DND-41 (cell line): ENCODE data around the gene ZBTB11.
A peak's percentile ranks its signal among the peaks of the same experiment; 100 is the strongest.

Source experiments
- ATAC-seq: fragments of 200-7000 bp; cut with Tn5 transposase; 3 replicates; pipeline ENCODE4 v1.9.1; 2021; ENCODE audit warnings: low read depth; ENCODE audit not compliant: insufficient read depth
- DNase-seq: peaks from one replicate; pipeline ENCODE4 v3.0.0-alpha.2; 2020
- H2AFZ ChIP-seq: 2 replicates; pipeline ENCODE4 v1.6.0; 2012; ENCODE audit warnings: low read depth, low read length
- H3K27ac ChIP-seq: 2 replicates; pipeline ENCODE4 v1.5.1; 2012; ENCODE audit warnings: low read length, inconsistent platforms
- H3K27me3 ChIP-seq: fragments of 200-600 bp; sonication (generic); 2 replicates; pipeline ENCODE4 v1.6.0; 2012; ENCODE audit warnings: low read length, mild to moderate bottlenecking, inconsistent platforms; ENCODE audit not compliant: insufficient read depth, poor library complexity
- H3K36me3 ChIP-seq: 2 replicates; pipeline ENCODE4 v1.5.1; 2012; ENCODE audit warnings: low read length, inconsistent platforms; ENCODE audit not compliant: insufficient read depth
- H3K4me1 ChIP-seq: 2 replicates; pipeline ENCODE4 v1.5.1; 2012; ENCODE audit warnings: mild to moderate bottlenecking, low read length; ENCODE audit not compliant: insufficient read depth
- H3K4me2 ChIP-seq: 2 replicates; pipeline ENCODE4 v1.6.0; 2012; ENCODE audit warnings: mild to moderate bottlenecking, moderate library complexity, low read length, inconsistent platforms; ENCODE audit not compliant: insufficient read depth
- H3K4me3 ChIP-seq, 2 experiments: fragments of 200-600 bp in 1 of 2; shearing (Covaris generic) in 1 of 2; 2 replicates each; pipeline ENCODE4 v1.5.1; 2012 to 2016; ENCODE audit warnings: inconsistent platforms in 2 of 2, low read length in 2 of 2, mild to moderate bottlenecking in 2 of 2, low read depth in 1 of 2, moderate library complexity in 1 of 2
- H3K79me2 ChIP-seq: 2 replicates; pipeline ENCODE4 v1.6.0; 2012; ENCODE audit warnings: low read length, inconsistent platforms; ENCODE audit not compliant: insufficient read depth
- H3K9ac ChIP-seq: 2 replicates; pipeline ENCODE4 v1.6.0; 2012; ENCODE audit warnings: low read depth, mild to moderate bottlenecking, inconsistent platforms, low read length, moderate library complexity
- H3K9me3 ChIP-seq: 2 replicates; pipeline ENCODE4 v1.5.1; 2012; ENCODE audit warnings: low read length, moderate library complexity, mild to moderate bottlenecking, inconsistent platforms; ENCODE audit not compliant: insufficient read depth, severe bottlenecking
- H4K20me1 ChIP-seq: 2 replicates; pipeline ENCODE4 v1.6.0; 2012; ENCODE audit warnings: low read length; ENCODE audit not compliant: insufficient read depth
- EZH2 ChIP-seq: IDR thresholded peaks from 3 replicates; pipeline ENCODE4 v1.6.1; 2012; ENCODE audit warnings: borderline replicate concordance, low read depth, mild to moderate bottlenecking, moderate library complexity, low read length, inconsistent platforms; ENCODE audit not compliant: severe bottlenecking
- TF ChIP-seq, protein P1 (sequence below): IDR thresholded peaks from 2 replicates; pipeline ENCODE4 v1.5.1; 2012; ENCODE audit warnings: borderline replicate concordance, low read length, moderate library complexity, mild to moderate bottlenecking; ENCODE audit not compliant: poor library complexity, severe bottlenecking; ENCODE audit errors: extremely low read depth

The ZBTB11 gene

DNA sequence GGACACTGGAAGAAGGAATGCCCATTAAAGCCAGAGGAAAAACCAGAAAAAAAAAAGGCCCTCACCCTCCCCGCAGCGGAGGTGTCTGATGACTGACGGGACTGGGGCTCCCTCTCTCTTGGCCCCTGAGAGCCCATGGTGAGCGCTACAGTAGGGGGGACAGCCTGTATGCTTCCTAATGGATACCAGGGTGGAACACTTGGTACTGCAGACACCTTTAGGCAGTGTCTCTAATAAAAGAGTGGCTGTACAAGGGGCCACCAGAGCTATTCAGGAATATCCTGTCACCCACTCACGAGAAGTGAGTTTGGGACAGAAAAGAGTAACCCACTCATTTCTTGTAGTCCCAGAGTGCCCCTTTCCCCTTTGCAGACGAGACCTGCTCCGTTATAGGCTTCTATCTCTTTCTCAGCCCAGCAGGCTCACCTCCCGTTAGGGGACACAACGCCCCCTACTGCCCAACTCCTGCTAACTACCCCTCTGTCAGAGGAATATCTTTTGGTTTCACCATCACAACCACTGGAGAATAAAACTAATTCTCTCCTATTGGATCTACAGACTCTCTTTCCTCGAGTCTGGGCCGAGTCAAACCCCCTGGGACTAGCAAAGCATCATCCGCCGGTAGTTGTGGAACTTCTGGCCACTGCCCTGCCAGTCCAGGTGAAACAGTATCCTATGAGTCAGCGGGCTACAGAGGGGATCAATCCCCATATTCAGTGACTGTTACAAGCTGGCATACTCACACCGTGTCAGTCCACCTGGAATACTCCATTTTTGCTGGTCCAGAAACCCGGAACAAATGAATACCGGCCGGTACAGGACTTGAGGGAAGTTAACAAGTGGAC is 40.8 kb downstream of the ZBTB11 start:
- Histone ChIP-seq H2AFZ (peak overlapping the region; percentile 56), H3K9me3 (no peaks in the 10 kb centered on the region), H3K4me3 (no peak overlapping the region), H4K20me1 (no peaks in the 10 kb centered on the region), H3K27ac (no peak overlapping the region), H3K9ac (no peak overlapping the region), H3K4me2 (no peak overlapping the region), H3K36me3 (no peaks in the 10 kb centered on the region), H3K27me3 (no peaks in the 10 kb centered on the region), H3K4me1 (no peaks in the 10 kb centered on the region), H3K79me2 (no peaks in the 10 kb centered on the region)
- ATAC-seq (peak; percentile 94), DNase-seq (peak; percentile 67)
- TF ChIP-seq EZH2 = no peak
- TF ChIP-seq, protein P1, sequence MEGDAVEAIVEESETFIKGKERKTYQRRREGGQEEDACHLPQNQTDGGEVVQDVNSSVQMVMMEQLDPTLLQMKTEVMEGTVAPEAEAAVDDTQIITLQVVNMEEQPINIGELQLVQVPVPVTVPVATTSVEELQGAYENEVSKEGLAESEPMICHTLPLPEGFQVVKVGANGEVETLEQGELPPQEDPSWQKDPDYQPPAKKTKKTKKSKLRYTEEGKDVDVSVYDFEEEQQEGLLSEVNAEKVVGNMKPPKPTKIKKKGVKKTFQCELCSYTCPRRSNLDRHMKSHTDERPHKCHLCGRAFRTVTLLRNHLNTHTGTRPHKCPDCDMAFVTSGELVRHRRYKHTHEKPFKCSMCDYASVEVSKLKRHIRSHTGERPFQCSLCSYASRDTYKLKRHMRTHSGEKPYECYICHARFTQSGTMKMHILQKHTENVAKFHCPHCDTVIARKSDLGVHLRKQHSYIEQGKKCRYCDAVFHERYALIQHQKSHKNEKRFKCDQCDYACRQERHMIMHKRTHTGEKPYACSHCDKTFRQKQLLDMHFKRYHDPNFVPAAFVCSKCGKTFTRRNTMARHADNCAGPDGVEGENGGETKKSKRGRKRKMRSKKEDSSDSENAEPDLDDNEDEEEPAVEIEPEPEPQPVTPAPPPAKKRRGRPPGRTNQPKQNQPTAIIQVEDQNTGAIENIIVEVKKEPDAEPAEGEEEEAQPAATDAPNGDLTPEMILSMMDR = peak; percentile 75

DNA sequence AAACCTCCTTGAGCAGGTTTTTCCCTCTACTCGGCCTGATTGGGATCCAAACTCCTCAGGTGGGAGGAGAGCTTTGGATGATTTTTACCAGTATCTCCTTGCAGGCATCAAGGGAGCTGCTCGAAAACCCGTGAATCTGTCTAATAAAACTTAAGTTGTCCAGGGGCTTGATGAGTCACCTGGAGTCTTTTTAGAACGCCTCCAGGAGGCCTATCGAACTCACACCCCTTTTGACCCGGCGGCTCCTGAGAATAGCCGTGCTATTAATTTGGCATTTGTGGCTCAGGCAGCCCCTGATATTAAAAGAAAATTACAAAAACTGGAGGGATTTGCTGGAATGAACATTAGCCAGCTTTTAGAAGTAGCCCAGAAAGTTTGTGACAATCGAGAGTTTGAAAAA is 41.6 kb downstream of the ZBTB11 start:
- Histone ChIP-seq H3K36me3 (no peaks in the 10 kb centered on the region), H3K4me3 (no peak overlapping the region), H3K79me2 (no peaks in the 10 kb centered on the region), H3K4me2 (no peak overlapping the region), H3K27me3 (no peaks in the 10 kb centered on the region), H2AFZ (no peak overlapping the region), H3K4me1 (no peaks in the 10 kb centered on the region), H3K27ac (no peak overlapping the region), H3K9ac (no peak overlapping the region), H4K20me1 (no peaks in the 10 kb centered on the region), H3K9me3 (no peaks in the 10 kb centered on the region)
- no peak for DNase-seq
- no peak for TF ChIP-seq EZH2
- TF ChIP-seq, protein P1 = no peak
- ATAC-seq = no peak

DNA sequence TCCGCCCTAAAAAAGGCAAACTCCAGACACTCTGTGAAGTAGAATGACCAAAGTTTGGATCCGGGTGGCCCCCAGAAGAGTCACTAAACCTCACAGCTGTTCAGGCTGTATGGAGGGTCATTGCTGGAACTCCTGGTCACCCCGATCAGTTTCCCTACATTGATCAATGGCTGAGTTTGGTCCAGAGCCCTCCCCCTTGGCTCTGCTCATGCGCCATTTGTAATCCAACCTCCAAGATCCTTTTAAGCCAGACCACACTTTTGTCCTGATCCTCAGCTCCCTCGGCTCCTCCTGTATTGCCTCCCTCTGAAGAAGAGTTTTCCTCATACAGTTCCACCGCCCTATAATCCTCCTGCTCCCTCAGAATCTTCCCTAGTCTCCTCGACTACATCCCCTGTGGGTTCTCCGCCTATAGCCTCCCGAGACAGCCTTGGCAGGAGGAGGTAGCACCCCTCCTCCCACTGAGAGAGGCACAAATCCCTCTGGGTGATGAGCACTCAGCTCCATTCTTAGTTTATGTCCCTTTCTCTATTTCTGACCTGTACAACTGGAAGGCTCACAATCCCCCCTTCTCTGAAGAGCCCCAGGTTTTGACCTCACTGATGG is 42.2 kb downstream of the ZBTB11 start:
- Histone ChIP-seq H4K20me1 (no peaks in the 10 kb centered on the region), H3K9me3 (no peaks in the 10 kb centered on the region), H3K27me3 (no peaks in the 10 kb centered on the region), H3K4me1 (no peaks in the 10 kb centered on the region), H3K4me3 (no peak overlapping the region), H3K36me3 (no peaks in the 10 kb centered on the region), H3K79me2 (no peaks in the 10 kb centered on the region), H3K27ac (no peak overlapping the region), H3K9ac (no peak overlapping the region), H3K4me2 (no peak overlapping the region), H2AFZ (no peak overlapping the region)
- DNase-seq (no peak), ATAC-seq (no peak)
- TF ChIP-seq, protein P1 = no peak
- TF ChIP-seq EZH2 = no peak
